Endothelial cell of umbilical vein (primary cell): Measurements from ENCODE around the gene EGF. TPM values are rescaled to one million over a fixed set of nuclear protein-coding genes. Genes with fewer than 3 reads are reported as not detected.

ENCODE experiments used
- BruUV-seq: library from RNA; stranded (reverse); fragments of 400-500 nt; replicated peaks from 2 replicates; lab custom pipeline; 2021; lab: Mats Ljungman, UMichigan
- CTCF ChIA-PET: fragments of 300-600, 350-600 bp; sonication (Branson Sonifier 250); formaldehyde crosslinking; loops from one replicate; lab custom pipeline; 2021; ENCODE audit warnings: antibody characterized with exemption, inconsistent platforms; lab: Charles Lee
- POLR2A ChIA-PET: fragments of 300-600, 350-600 bp; sonication (Branson Sonifier 250); formaldehyde crosslinking; loops from one replicate; lab custom pipeline; 2021; ENCODE audit warnings: antibody characterized with exemption, inconsistent platforms; lab: Charles Lee
- DNase-seq: peaks from one replicate; pipeline ENCODE4 v3.0.0-alpha.2; 2011; ENCODE audit warnings: low read depth, low spot score
- FAIRE-seq: peaks from 2 replicates; lab custom pipeline; 2011; peaks lifted over from hg19 to GRCh38; lab: Jason Lieb, UNC
- H2AFZ ChIP-seq: 2 replicates; pipeline ENCODE4 v1.6.0; 2012; ENCODE audit warnings: low read depth, low read length, control low read depth, inconsistent platforms
- H3K27ac ChIP-seq: 2 replicates; pipeline ENCODE4 v1.5.1; 2011; ENCODE audit warnings: low read depth, mild to moderate bottlenecking, control low read depth, low read length, moderate library complexity; ENCODE audit not compliant: insufficient read depth
- H3K27me3 ChIP-seq, 2 experiments: 2 replicates each; pipeline versions ENCODE4 v1.6.0 to v1.6.1; 2011; ENCODE audit warnings: low read length in 2 of 2, mixed read lengths in 1 of 2; ENCODE audit not compliant: control insufficient read depth in 2 of 2, insufficient read depth in 2 of 2
- H3K36me3 ChIP-seq, 2 experiments: 2 replicates in 1 of 2; 3 replicates in 1 of 2; pipeline ENCODE4 v1.5.1; 2011; ENCODE audit warnings: low read length in 2 of 2, mild to moderate bottlenecking in 1 of 2, moderate library complexity in 1 of 2; ENCODE audit not compliant: control insufficient read depth in 2 of 2, insufficient read depth in 2 of 2; ENCODE audit errors: extremely low read depth in 1 of 2
- H3K4me1 ChIP-seq: 3 replicates; pipeline ENCODE4 v1.5.1; 2011; ENCODE audit warnings: mild to moderate bottlenecking, low read length; ENCODE audit not compliant: control insufficient read depth, insufficient read depth; ENCODE audit errors: extremely low read depth
- H3K4me2 ChIP-seq: 2 replicates; pipeline ENCODE4 v1.6.1; 2011; ENCODE audit warnings: low read length, control low read depth, mixed read lengths; ENCODE audit not compliant: insufficient read depth
- H3K4me3 ChIP-seq, 3 experiments: fragments of 200-600 bp in 1 of 3; sonication (generic), shearing (Covaris generic) in 1 of 3; replicated peaks in 1 of 3; 2 replicates each; pipeline ENCODE4 v1.5.1; 2011 to 2016; ENCODE audit warnings: control low read depth in 3 of 3, low read length in 3 of 3, mild to moderate bottlenecking in 2 of 3, inconsistent platforms in 1 of 3, low read depth in 1 of 3, moderate library complexity in 1 of 3; ENCODE audit not compliant: insufficient read depth in 1 of 3
- H3K79me2 ChIP-seq: 2 replicates; pipeline ENCODE4 v1.6.0; 2012; ENCODE audit warnings: low read length, inconsistent platforms; ENCODE audit not compliant: control insufficient read depth, insufficient read depth
- H3K9ac ChIP-seq: replicated peaks from 2 replicates; pipeline ENCODE3; 2011; ENCODE audit warnings: low read length, control low read depth; ENCODE audit not compliant: insufficient read depth; ENCODE audit errors: extremely low read depth
- H3K9me1 ChIP-seq: replicated peaks from 3 replicates; pipeline ENCODE4 v1.6.0; 2011; ENCODE audit warnings: mild to moderate bottlenecking, low read length; ENCODE audit not compliant: control insufficient read depth, insufficient read depth; ENCODE audit errors: extremely low read depth
- H3K9me3 ChIP-seq: replicated peaks from 2 replicates; pipeline ENCODE4 v1.5.1; 2012; ENCODE audit warnings: low read length, inconsistent platforms; ENCODE audit not compliant: control insufficient read depth, insufficient read depth
- H4K20me1 ChIP-seq: replicated peaks from 2 replicates; pipeline ENCODE3; 2011; ENCODE audit warnings: mild to moderate bottlenecking, low read length; ENCODE audit not compliant: control insufficient read depth, insufficient read depth; ENCODE audit errors: extremely low read depth
- EZH2 ChIP-seq: IDR thresholded peaks from 2 replicates; pipeline ENCODE4 v1.6.1; 2012; ENCODE audit warnings: borderline replicate concordance, low read depth, mild to moderate bottlenecking, moderate library complexity, low read length, inconsistent platforms; ENCODE audit not compliant: severe bottlenecking
- FOS ChIP-seq: IDR thresholded peaks from 2 replicates; pipeline ENCODE4 v1.6.1; 2011; ENCODE audit warnings: mild to moderate bottlenecking, low read length, moderate library complexity, borderline replicate concordance; ENCODE audit not compliant: insufficient read depth
- GATA2 ChIP-seq: IDR thresholded peaks from 2 replicates; pipeline ENCODE4 v1.7.0; 2011; ENCODE audit warnings: low read depth, mild to moderate bottlenecking, moderate library complexity, mixed read lengths, low read length; ENCODE audit not compliant: insufficient read length, insufficient read depth
- JUN ChIP-seq: IDR thresholded peaks from 2 replicates; pipeline ENCODE4 v1.6.1; 2011; ENCODE audit warnings: borderline replicate concordance, low read depth; ENCODE audit not compliant: insufficient read length, insufficient read depth
- MYC ChIP-seq: IDR thresholded peaks from one replicate; pipeline ENCODE4 v1.6.1; 2011; ENCODE audit warnings: mild to moderate bottlenecking, low read depth, low read length
- POLR2A ChIP-seq: IDR thresholded peaks from 2 replicates; pipeline ENCODE4 v1.6.1; 2012; ENCODE audit warnings: low read depth, mild to moderate bottlenecking, control low read depth, low read length
- POLR2AphosphoS5 ChIP-seq: IDR thresholded peaks from 2 replicates; pipeline ENCODE4 v1.6.1; 2012; ENCODE audit warnings: low read depth, mild to moderate bottlenecking, control low read depth, low read length, moderate library complexity; ENCODE audit not compliant: insufficient read depth
- dilution Hi-C: fragments of 300-500 bp; cut with MboI; formaldehyde crosslinking; loops from one replicate; pipeline ENCODE4 v1.15.0; 2019; ENCODE audit warnings: low sequenced_read_pairs; ENCODE audit not compliant: extremely low pct_ligation_motif_present
- intact Hi-C: fragments of 100-400 bp; cut with micrococcal nuclease; formaldehyde crosslinking; loops from one replicate; pipeline ENCODE4 v1.10.0; 2022
- polyA plus RNA-seq, 4 experiments: library from polyadenylated mRNA; depleted of rRNA in 3 of 4; stranded (reverse) in 3 of 4; unstranded in 1 of 4; fragments of >200 nt; gene quantifications; 2 replicates each; pipeline versions ENCODE4 v1.2.1 to v1.2.3, GENCODE V29; 2011 to 2012; ENCODE audit warnings: missing spikeins in 1 of 4
- total RNA-seq: library from RNA; stranded (reverse); gene quantifications from 2 replicates; pipeline ENCODE4 v1.2.3, GENCODE V29; 2021
- TF ChIP-seq, protein P1 (sequence below): IDR thresholded peaks from 2 replicates; pipeline ENCODE4 v1.6.1; 2011; ENCODE audit not compliant: insufficient read depth, insufficient read length
- TF ChIP-seq, protein P2 (sequence below), 2 donors: IDR thresholded peaks; 1 replicate in 1 of 2; 2 replicates in 1 of 2; pipeline ENCODE4 v1.5.1; 2011; ENCODE audit warnings: low read length in 2 of 2, mild to moderate bottlenecking in 2 of 2, moderate library complexity in 2 of 2, control low read depth in 1 of 2, inconsistent platforms in 1 of 2, low read depth in 1 of 2; ENCODE audit not compliant: insufficient read depth in 1 of 2; ENCODE audit errors: extremely low read depth in 1 of 2

Gene EGF
- total and polyA plus RNA-seq, 2 donors (not counting 3 experiments of a cell fraction or from before 2014, with no cell fraction given) = not detected

DNA sequence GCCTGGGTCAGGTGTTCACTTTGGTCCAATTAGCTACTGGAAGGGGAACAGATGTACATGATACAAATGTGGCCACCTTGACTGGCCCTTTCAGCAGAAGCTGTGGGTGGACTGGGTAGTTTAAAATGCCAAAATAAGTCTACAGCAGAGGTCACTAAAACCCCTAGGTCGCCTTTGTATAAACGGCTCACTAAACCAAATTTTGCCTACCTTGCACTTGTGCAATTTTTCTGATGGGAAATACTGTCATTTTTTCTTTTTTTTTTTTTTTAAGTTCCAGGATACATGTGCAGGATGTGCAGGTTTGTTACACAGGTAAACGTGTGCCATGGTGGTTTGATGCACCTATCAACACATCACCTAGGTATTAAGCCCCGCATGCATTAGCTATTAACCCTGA is 109.8 kb downstream of the EGF start:
- no peak for DNase-seq
- ChIA-PET CTCF (no interaction called here), POLR2A (no interaction called here)
- H3K27ac ChIP-seq = no peak overlapping the region
- no peaks in the 10 kb centered on the region for H3K9me3 ChIP-seq
- intact Hi-C loops = no loop called here
- no TSS peak for BruUV-seq
- H3K27me3 ChIP-seq = peaks cover 8 to 14% of the 10 kb centered on the region in 2 experiments
- H2AFZ ChIP-seq = no peak overlapping the region
- FAIRE-seq = no peak
- no peak overlapping the region for H3K4me2 ChIP-seq
- no peak overlapping the region for H3K9ac ChIP-seq
- H3K4me3 ChIP-seq = no peak overlapping the region
- no peaks in the 10 kb centered on the region for H3K79me2 ChIP-seq
- H4K20me1 ChIP-seq = no peaks in the 10 kb centered on the region
- no peaks in the 10 kb centered on the region for H3K36me3 ChIP-seq
- TF ChIP-seq, protein P1, sequence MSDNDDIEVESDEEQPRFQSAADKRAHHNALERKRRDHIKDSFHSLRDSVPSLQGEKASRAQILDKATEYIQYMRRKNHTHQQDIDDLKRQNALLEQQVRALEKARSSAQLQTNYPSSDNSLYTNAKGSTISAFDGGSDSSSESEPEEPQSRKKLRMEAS = no peak
- TF ChIP-seq POLR2AphosphoS5 = no peak
- no peak for TF ChIP-seq GATA2
- no peak for TF ChIP-seq FOS
- TF ChIP-seq EZH2 = no peak
- TF ChIP-seq, protein P2, sequence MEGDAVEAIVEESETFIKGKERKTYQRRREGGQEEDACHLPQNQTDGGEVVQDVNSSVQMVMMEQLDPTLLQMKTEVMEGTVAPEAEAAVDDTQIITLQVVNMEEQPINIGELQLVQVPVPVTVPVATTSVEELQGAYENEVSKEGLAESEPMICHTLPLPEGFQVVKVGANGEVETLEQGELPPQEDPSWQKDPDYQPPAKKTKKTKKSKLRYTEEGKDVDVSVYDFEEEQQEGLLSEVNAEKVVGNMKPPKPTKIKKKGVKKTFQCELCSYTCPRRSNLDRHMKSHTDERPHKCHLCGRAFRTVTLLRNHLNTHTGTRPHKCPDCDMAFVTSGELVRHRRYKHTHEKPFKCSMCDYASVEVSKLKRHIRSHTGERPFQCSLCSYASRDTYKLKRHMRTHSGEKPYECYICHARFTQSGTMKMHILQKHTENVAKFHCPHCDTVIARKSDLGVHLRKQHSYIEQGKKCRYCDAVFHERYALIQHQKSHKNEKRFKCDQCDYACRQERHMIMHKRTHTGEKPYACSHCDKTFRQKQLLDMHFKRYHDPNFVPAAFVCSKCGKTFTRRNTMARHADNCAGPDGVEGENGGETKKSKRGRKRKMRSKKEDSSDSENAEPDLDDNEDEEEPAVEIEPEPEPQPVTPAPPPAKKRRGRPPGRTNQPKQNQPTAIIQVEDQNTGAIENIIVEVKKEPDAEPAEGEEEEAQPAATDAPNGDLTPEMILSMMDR (IDR thresholded peaks at IDR 0.05; ENCODE audit: extremely low read depth in 1 of 2, insufficient read depth in 1 of 2, low read depth in 1 of 2, low read length in 2 of 2) = no peak
- no peak for TF ChIP-seq POLR2A
- TF ChIP-seq MYC = no peak
- TF ChIP-seq JUN = no peak
- dilution Hi-C loops = no loop called here
- no peaks in the 10 kb centered on the region for H3K9me1 ChIP-seq
- no peaks in the 10 kb centered on the region for H3K4me1 ChIP-seq
